Embryonic facial prominence (tissue), 1 donor: ENCODE results near the gene ZNF845.
A peak's percentile ranks its signal among the peaks of the same experiment; 100 is the strongest.
"Not testable (repeated sequence)": the region's sequence is repeated elsewhere in the genome, so short reads cannot be mapped to it uniquely, and the experiment has no call there.

ENCODE experiments used
- DNase-seq: peaks from one replicate; pipeline ENCODE4 v3.0.0-alpha.2; 2016; ENCODE audit errors: extremely low spot score

The ZNF845 gene

GRCh38 chr19:53333463-53334449 is at the start of gene ZNF845:
Gene ZNF845 (plus strand): TSS chr19:53333749. CDS start chr19:53341308, 7,559 bp downstream.
- DNase-seq = peak; percentile 57

DNA sequence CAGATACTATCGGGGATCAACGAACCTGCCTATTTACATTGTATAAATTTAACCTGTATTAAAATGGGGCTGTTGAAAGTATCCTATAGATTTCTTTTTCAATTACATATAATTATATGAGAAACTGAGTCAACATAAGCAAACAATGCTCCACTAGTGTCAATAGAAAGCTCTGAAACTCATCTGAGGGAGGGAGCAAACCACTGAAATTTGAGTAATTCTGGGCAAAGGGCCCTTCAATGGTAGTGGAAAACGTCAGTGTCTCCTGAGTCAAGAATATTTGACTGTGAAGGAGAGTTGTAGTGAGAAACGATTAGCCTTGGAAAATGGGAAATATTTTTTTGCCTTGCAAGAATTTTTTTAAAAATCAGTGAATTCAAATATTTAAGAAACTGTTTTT is 48.5 kb upstream of the ZNF845 start:
- DNase-seq = no peak

- no peak for DNase-seq
Measured at GRCh38 chr19:53290758-53291549, 42.6 kb upstream of the ZNF845 start.

- DNase-seq = no peak
Measured at GRCh38 chr19:53294786-53295441, 38.6 kb upstream of the ZNF845 start.

DNA sequence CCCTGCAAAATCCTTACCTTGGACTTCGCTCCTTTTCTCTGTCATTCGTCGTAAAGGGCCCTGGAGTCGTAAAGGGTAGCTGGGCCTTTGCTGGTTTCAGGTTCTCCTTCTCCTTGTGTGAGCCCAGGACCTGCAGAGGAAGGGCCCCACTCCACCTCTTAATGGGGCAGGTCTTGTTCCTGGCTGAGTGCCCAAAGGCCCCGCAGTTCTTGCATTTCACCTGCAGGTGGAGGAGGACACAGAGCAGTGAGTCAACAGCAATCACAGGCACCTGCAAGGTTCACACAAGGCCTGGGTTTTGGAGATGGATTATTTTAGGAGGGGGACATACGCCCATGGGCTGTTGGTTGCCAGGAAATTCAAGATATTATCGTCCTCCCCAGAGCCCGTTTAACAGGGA is 32.2 kb upstream of the ZNF845 start:
- DNase-seq = not testable (repeated sequence)

- DNase-seq = no peak
Measured at GRCh38 chr19:53308339-53308811, 25.2 kb upstream of the ZNF845 start.

GRCh38 chr19:53311044-53311443 is 22.5 kb upstream of the ZNF845 start:
- no peak for DNase-seq

DNA sequence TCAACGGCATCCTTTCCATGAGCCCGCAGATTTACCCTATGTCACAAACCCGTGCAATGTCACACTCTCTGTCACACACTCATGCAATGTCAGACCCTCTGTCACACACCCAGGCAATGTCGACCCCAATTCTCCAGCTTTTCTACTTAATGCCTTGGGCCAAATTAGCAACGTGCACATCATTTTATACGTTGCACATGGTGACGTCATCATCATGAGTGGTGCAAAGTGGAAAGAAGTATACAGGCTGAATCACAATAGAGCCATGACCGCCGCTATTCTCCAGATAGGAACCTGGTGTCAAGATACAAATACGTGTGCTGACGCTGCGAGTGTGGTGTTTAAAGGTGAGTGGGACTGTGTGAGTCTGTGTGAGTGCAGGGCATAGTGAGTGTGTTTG is 21.7 kb upstream of the ZNF845 start:
- DNase-seq = no peak

- DNase-seq = no peak
Measured at GRCh38 chr19:53328967-53329366, 4.6 kb upstream of the ZNF845 start.

DNA sequence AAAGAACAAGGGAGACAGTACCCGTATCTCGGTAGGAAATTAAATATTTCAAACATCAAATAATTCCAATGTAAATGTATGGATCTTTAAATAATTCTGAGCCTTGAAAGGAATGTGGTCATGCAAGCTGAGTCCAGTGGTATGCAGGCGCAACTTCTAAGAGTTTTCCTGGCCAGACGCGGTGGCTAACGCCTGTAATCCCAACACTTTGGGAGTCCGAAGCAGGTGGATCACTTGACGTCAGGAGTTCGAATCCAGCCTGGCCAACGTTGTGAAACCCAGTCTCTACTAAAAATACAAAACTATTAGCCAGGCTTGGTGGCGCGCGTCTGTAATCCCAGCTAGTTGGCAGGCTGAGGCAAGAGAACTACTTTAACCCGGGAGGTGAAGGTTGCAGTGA is 1.1 kb upstream of the ZNF845 start:
- DNase-seq = no peak

GRCh38 chr19:53333066-53333462 is 485 bp upstream of the ZNF845 start:
- DNase-seq = no peak

- DNase-seq = not testable (repeated sequence)
Measured at GRCh38 chr19:53344403-53344802, 10.9 kb downstream of the ZNF845 start.

DNA sequence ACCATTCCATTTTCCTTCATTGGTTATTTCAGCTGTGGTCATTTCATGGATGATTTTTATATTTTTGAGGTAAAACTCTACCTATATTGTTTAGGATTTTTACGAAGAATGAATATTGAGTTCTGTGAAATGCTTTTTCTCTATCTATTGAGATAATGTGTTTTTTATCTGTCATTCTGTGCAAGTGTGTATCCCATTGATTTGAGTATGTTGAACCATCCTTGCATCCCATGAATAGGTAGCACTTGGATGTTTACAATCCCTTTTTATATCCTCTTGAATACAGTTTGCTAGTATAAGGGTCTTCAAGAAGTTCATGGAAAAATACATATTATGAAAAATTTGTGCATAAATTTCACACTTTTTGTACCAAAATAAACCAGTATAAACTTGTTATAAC is 22.2 kb downstream of the ZNF845 start:
- DNase-seq = no peak

DNA sequence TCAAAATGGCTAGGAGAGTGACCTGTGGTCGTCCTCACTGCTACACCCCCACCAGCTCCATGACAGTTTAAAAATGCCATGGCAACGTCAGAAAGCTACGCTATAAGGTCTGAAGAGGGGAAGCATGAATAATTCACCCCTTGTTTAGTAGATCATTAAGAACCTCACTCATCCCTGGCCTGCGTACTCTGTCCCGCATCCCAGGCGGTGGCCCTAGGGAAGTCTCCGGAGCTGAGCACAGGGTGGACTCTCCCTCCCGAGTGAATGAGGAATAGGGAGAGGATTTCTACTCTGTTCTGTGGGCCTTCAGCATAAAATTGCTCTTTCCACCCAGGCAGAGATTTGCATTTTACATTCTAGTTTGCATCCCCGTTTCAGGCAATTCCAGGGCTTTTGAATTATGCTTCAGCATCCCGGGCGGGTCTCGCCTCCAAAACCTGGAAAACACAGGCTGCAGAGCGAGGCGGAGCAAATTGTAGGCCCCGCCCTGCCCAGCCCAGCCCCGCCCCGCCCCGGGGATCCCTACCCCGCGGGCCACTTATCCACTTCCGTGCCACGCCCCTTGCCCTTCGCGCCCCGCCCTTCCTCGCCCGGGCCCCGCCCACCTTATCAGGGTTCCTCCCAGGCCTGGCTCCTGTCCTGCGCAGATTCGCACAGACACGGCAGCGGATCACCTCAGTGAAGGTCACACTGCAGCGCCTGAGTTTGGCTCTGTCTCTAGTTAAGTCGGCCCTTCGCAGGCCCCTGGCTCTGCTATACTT is 24.5 kb downstream of the ZNF845 start:
- no peak for DNase-seq

DNA sequence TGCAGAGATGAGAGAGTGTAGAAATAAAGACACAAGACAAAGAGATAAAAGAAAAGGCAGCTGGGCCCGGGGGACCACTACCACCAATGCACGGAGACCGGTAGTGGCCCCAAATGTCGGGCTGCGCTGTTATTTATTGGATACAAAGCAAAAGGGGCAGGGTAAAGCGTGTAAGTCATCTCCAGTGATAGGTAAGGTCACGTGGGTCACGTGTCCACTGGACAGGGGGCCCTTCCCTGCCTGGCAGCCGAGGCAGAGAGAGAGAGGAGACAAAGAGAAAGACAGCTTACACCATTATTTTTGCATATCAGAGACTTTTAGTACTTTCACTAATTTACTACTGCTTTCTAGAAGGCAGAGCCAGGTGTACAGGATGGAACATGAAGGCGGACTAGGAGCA is 26.5 kb downstream of the ZNF845 start:
- not testable (repeated sequence) for DNase-seq

GRCh38 chr19:53365134-53365898 is 31.8 kb downstream of the ZNF845 start, which contains the start of gene ZNF525:
Gene ZNF525 (plus strand): TSS chr19:53365705. CDS start chr19:53372282, 6,577 bp downstream.
- DNase-seq = peak; percentile 63

DNA sequence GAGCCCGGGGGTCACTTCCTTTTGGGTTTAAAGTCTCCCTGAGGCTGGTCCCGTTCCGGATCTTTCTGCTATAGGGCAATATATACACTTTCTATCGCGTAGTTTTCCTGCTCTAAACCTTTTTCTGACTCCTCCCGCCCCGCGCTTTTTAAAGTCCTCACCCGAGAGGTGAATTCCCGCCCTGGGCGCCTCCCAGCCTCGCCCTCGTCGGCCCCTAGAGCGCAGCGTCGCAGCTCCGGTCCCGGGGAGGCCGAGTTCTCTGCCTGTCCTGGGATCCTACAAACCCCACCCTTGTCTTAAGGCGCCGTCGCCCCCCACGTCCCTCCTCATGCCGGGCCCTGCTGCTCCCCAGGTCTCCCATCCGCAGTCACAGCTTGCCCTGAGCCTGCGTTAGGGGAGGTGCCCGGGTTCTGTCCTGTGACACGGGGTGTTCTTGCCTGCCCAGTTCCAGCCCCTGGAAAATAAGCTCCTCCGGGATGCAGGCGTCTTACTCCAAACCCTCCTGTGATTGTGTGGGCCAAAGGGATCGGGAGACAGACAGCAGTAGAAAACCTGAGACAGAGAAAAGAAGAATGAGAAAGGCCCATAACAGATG is 32.4 kb downstream of the ZNF845 start:
- DNase-seq = no peak

GRCh38 chr19:53372196-53372595 is 38.6 kb downstream of the ZNF845 start:
- DNase-seq = no peak

GRCh38 chr19:53374288-53374687 is 40.7 kb downstream of the ZNF845 start:
- DNase-seq = no peak

GRCh38 chr19:53374743-53375142 is 41.2 kb downstream of the ZNF845 start:
- no peak for DNase-seq
